ENCODE results near the gene PPID. TPM values are rescaled to one million over a fixed set of nuclear protein-coding genes. Genes with fewer than 3 reads are reported as not detected.
"Not testable (repeated sequence)": the region's sequence is repeated elsewhere in the genome, so short reads cannot be mapped to it uniquely, and the experiment has no call there.

The PPID gene
- total RNA-seq, 1 experiment from 2014 or later, result 43.2 TPM

- no peak for DNase-seq (ENCODE audit: low read depth, low spot score)
- in situ Hi-C loops (cut with HindIII; ENCODE audit: low pct_unique_long_range_greater_than_20kb, low sequenced_read_pairs), result no loop called here
Observed at GRCh38 chr4:158678767-158679166, 44.4 kb downstream of the PPID start.

GRCh38 chr4:158676076-158676475 lies 47.1 kb downstream of the PPID start:
- in situ Hi-C loops (cut with HindIII; ENCODE audit: low pct_unique_long_range_greater_than_20kb, low sequenced_read_pairs), result no loop called here
- no peak for DNase-seq (ENCODE audit: low read depth, low spot score)

- in situ Hi-C loops (cut with HindIII; ENCODE audit: low pct_unique_long_range_greater_than_20kb, low sequenced_read_pairs), result no loop called here
- no peak for DNase-seq (ENCODE audit: low read depth, low spot score)
Observed at GRCh38 chr4:158673633-158674032, 49.6 kb downstream of the PPID start.

GRCh38 chr4:158671915-158672806 lies 51.0 kb downstream of the PPID start, which contains the start of gene ETFDH:
Gene ETFDH, plus strand, starts transcription at chr4:158672296. Its CDS starts 161 bp downstream, at chr4:158672457.
- DNase-seq (ENCODE audit: low read depth, low spot score), result peak; percentile 99
- in situ Hi-C loops (cut with HindIII; ENCODE audit: low pct_unique_long_range_greater_than_20kb, low sequenced_read_pairs), result no loop called here

GRCh38 chr4:158671665-158671914 lies 51.6 kb downstream of the PPID start, which contains the start of gene C4orf46:
Gene C4orf46, minus strand, starts transcription at chr4:158671887. Its CDS starts 86 bp downstream, at chr4:158671801.
- DNase-seq (ENCODE audit: low read depth, low spot score), result no peak
- in situ Hi-C loops (cut with HindIII; ENCODE audit: low pct_unique_long_range_greater_than_20kb, low sequenced_read_pairs), result no loop called here

GRCh38 chr4:158670975-158671664 lies 52.1 kb downstream of the PPID start:
- in situ Hi-C loops (cut with HindIII; ENCODE audit: low pct_unique_long_range_greater_than_20kb, low sequenced_read_pairs), result no loop called here
- peak; percentile 76 for DNase-seq (ENCODE audit: low read depth, low spot score)

GRCh38 chr4:158669310-158669709 lies 53.9 kb downstream of the PPID start:
- DNase-seq (ENCODE audit: low read depth, low spot score), result no peak
- in situ Hi-C loops (cut with HindIII; ENCODE audit: low pct_unique_long_range_greater_than_20kb, low sequenced_read_pairs), result no loop called here

- DNase-seq (ENCODE audit: low read depth, low spot score), result peak; percentile 63
- in situ Hi-C loops (cut with HindIII; ENCODE audit: low pct_unique_long_range_greater_than_20kb, low sequenced_read_pairs), result no loop called here
Observed at GRCh38 chr4:158667651-158668198, 55.5 kb downstream of the PPID start.

GRCh38 chr4:158666892-158667291 lies 56.3 kb downstream of the PPID start:
- no peak for DNase-seq (ENCODE audit: low read depth, low spot score)
- in situ Hi-C loops (cut with HindIII; ENCODE audit: low pct_unique_long_range_greater_than_20kb, low sequenced_read_pairs), result no loop called here

- in situ Hi-C loops (cut with HindIII; ENCODE audit: low pct_unique_long_range_greater_than_20kb, low sequenced_read_pairs), result no loop called here
- DNase-seq (ENCODE audit: low read depth, low spot score), result no peak
Observed at GRCh38 chr4:158664806-158665205, 58.4 kb downstream of the PPID start.

- in situ Hi-C loops (cut with HindIII; ENCODE audit: low pct_unique_long_range_greater_than_20kb, low sequenced_read_pairs); DNase-seq (ENCODE audit: low read depth, low spot score): not testable (repeated sequence)
Observed at GRCh38 chr4:158663707-158664625, 59.2 kb downstream of the PPID start.

GRCh38 chr4:158663255-158663654 lies 59.9 kb downstream of the PPID start:
- DNase-seq (ENCODE audit: low read depth, low spot score); in situ Hi-C loops (cut with HindIII; ENCODE audit: low pct_unique_long_range_greater_than_20kb, low sequenced_read_pairs): not testable (repeated sequence)

Small RNA genes lying within 50 kb of the gene (small RNA-seq; reads per million reads assigned to genes)
- gene RF00012, result 0 to 0.12 reads per million in 2 experiments

Other genes starting within 250 kb of the PPID start
- gene RXFP1, start 201.5 kb downstream of the PPID start, total RNA-seq (2014; rRNA removed; shearing (Covaris generic)), result 0.24 TPM in 1 of 2 replicates, not detected in the other
- 9.8 and 11.9 TPM in 2 replicates for gene C4orf46, start 51.5 kb downstream of the PPID start, total RNA-seq (2014; rRNA removed; shearing (Covaris generic))
- gene ETFDH, start 51.1 kb downstream of the PPID start, total RNA-seq (2014; rRNA removed; shearing (Covaris generic)), result 14.5 and 16.4 TPM in 2 replicates
- gene FNIP2, start 45.6 kb upstream of the PPID start, total RNA-seq (2014; rRNA removed; shearing (Covaris generic)), result 39.7 and 42.9 TPM in 2 replicates